Effector memory CD8-positive, alpha-beta T cell (primary cell): ENCODE results near the gene CNTN4.
A peak's percentile ranks its signal among the peaks of the same experiment; 100 is the strongest.

ENCODE experiments used
- ATAC-seq: fragments of 150-1000 bp; cut with Tn5 transposase; replicated peaks from 2 replicates; pipeline ENCODE4 v1.10.0; 2021; ENCODE audit warnings: mild to moderate bottlenecking, moderate library complexity
- DNase-seq, 3 experiments: peaks; one replicate each; pipeline ENCODE4 v3.0.0; 2021
- H3K27ac Mint-ChIP-seq, 2 donors: one replicate each; pipeline ENCODE4 v1.8.0; 2022; ENCODE audit warnings: mild to moderate bottlenecking in 2 of 2, mixed read lengths in 2 of 2, moderate library complexity in 2 of 2
- H3K27me3 Mint-ChIP-seq, 2 donors: one replicate each; pipeline ENCODE4 v1.8.0; 2022; ENCODE audit warnings: mixed read lengths in 2 of 2
- H3K36me3 Mint-ChIP-seq: one replicate; pipeline ENCODE4 v1.8.0; 2022; ENCODE audit warnings: mild to moderate bottlenecking, moderate library complexity, mixed read lengths; ENCODE audit not compliant: insufficient read depth
- H3K4me1 Mint-ChIP-seq, 2 donors: one replicate each; pipeline ENCODE4 v1.8.0; 2022; ENCODE audit warnings: low read depth in 2 of 2, mixed read lengths in 2 of 2
- H3K4me3 Mint-ChIP-seq, 2 donors: one replicate each; pipeline ENCODE4 v1.8.0; 2022; ENCODE audit warnings: mild to moderate bottlenecking in 2 of 2, mixed read lengths in 2 of 2, moderate library complexity in 2 of 2
- H3K9me3 Mint-ChIP-seq, 2 donors: one replicate each; pipeline ENCODE4 v1.8.0; 2022; ENCODE audit warnings: mixed read lengths in 2 of 2

The CNTN4 gene

DNA sequence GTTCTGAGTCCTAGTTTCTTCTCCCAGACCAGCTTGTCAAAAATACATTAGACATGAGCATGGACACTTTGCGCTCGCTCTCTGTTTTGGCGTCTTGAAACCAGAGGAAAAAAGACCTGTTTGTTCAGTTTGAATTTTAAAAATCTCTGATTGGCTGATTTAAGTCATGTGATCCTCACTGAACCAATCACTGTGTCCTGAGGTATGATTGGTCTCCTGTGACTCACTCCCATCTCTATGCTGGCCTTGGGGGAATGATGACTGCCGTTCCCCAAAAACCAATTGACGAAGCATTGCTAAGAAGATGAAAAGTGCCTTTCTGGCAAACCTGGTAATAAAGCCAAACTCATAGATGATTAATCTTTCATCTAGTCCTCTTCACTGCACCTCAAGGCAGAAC, 755.0 kb downstream of the CNTN4 start:
- Mint-ChIP-seq H3K27ac (no peak overlapping the region), H3K4me3 (no peak overlapping the region), H3K4me1 (peaks cover 13% of the 10 kb centered on the region in 2 donors), H3K36me3 (no peaks in the 10 kb centered on the region), H3K27me3 (no peaks in the 10 kb centered on the region), H3K9me3 (no peaks in the 10 kb centered on the region)
- DNase-seq (no peak), ATAC-seq (no peak)

DNA sequence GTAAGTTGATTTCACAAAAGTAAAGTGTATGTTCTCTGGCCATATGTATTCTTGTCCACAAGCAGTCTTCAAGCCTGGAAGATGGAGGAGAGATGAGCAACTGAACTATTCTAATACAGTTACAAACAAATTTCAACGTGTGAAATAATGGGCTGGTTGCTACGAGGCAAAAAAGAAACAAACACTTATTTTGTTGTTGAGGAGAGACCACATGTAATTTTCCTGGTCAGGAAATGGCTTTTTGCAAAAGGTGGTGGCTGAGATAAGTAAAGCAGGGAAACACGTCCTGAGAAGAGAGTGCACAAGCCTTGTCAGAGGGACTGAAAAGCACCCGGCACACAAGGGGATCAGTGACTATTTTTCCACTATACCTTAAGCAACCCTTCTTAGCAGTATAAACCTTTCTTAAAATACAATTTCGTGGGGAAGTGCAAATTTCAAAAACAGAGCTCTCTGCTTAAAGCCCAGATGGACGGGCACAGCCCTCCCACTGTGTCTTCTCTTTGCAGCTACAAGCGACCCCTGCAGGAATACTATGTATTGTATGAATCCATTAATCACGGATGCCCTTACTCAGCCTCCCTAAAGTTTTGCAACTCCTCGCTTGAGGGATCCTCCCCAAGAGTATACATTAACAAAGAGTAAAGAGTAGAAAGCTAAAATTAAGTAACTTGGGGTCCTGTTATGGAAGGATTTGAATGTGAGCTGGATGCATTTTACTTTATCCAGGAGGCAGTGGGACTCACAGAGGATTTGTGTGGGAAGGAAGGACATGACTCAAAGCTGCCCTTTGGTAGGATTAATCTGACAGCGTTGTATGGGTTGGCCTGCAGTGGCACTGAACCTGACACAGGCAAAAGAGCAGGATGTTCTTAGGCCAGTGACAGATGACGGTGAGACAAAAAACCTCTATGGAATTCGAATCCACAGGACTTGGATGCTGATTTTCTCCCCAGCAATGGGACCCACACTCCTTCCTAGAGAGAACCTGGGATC, 757.8 kb downstream of the CNTN4 start:
- Mint-ChIP-seq H3K4me3 (peak overlapping the region; percentile 19 to 21), H3K36me3 (no peaks in the 10 kb centered on the region), H3K27me3 (no peaks in the 10 kb centered on the region), H3K27ac (peak overlapping the region; percentile 24 to 87), H3K9me3 (no peaks in the 10 kb centered on the region), H3K4me1 (peaks cover 10 to 13% of the 10 kb centered on the region in 2 donors)
- no peak for DNase-seq
- ATAC-seq: peak; percentile 70

DNA sequence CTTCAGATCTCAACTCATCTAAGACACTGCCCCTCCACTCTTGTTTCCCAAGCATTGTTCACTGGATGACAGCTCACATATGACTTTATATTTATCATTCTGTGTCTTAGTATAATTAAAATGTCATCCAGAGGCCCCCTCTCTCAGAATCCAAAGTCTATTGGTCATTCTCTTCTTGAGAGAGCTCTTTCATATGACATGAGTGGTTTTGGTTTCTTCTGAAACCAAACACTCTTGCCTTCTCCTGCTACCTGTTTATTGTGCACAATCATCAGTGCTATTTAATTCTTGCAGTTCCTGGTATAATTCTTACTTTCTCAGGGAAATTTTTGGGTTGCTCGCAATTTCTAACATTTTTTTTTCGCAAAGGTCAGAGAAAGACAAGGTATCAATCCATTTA, 762.0 kb downstream of the CNTN4 start:
- Mint-ChIP-seq H3K4me1 (peaks cover 10 to 12% of the 10 kb centered on the region in 2 donors), H3K27me3 (no peaks in the 10 kb centered on the region), H3K4me3 (no peak overlapping the region), H3K9me3 (no peaks in the 10 kb centered on the region), H3K36me3 (no peaks in the 10 kb centered on the region), H3K27ac (no peak overlapping the region)
- ATAC-seq: no peak
- no peak for DNase-seq

DNA sequence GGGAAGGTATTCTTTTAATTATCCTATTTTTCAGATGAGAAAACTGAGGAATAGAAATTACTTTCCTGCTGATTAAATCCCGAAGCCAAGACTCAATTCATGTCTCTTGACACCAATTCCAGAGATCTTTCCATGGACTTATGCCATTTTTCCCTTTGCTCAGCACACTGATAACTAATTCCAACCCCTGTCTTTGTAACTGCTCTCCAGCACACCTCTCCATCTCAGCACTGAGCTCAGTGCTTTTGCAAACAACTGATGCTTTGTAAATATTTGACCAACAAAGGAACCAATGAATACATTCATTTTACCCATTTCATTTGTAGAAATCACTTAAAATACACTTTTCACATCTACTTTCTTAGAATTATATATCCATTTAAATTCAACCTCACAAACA, 762.5 kb downstream of the CNTN4 start:
- H3K4me1 Mint-ChIP-seq: peaks cover 6 to 7% of the 10 kb centered on the region in 2 donors
- no peaks in the 10 kb centered on the region for H3K27me3 Mint-ChIP-seq
- H3K4me3 Mint-ChIP-seq: no peak overlapping the region
- H3K36me3 Mint-ChIP-seq: no peaks in the 10 kb centered on the region
- no peaks in the 10 kb centered on the region for H3K9me3 Mint-ChIP-seq
- no peak overlapping the region for H3K27ac Mint-ChIP-seq
- ATAC-seq (no peak), DNase-seq (no peak)

DNA sequence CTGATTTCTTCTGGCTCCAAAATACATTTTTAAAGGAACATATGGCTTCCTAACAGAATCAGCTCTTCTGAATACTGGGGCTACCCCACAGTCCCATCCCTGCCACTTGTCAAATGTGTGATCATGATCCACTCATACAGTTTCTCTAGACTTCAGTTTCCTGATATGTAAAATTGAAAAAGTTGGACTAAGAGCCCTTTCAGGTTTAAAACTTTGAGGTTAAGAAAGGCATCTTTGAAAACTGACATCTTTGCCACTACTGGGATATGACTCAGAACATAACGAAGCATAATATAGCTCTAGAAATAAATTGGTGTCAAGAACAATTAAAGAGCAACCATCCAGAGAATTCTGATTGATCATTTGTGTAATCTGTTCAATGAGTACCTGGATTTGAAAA, 763.3 kb downstream of the CNTN4 start:
- ATAC-seq (no peak), DNase-seq (no peak)
- no peaks in the 10 kb centered on the region for H3K9me3 Mint-ChIP-seq
- H3K36me3 Mint-ChIP-seq: no peaks in the 10 kb centered on the region
- no peaks in the 10 kb centered on the region for H3K4me1 Mint-ChIP-seq
- H3K27me3 Mint-ChIP-seq: no peaks in the 10 kb centered on the region
- H3K27ac Mint-ChIP-seq: no peak overlapping the region
- no peak overlapping the region for H3K4me3 Mint-ChIP-seq

DNA sequence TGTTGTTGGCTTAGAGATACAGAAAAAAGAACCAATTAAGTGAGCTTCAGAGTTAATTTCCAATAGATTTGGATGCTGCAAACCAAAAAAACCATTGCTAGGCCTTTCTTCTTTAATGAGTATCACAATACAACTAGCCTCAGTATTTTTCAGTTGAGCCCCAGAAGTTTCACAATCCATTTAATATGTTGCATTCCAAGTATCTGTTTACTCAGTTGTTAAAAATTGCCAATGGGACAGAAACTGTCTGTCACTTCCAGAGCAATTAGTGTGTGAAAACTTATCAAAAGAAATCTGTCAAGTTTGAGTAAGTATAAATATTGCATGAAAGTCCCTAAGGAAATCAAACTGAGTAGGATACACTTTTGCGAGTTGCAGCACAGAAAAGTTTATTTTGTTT, 763.7 kb downstream of the CNTN4 start:
- Mint-ChIP-seq H3K27ac (no peak overlapping the region), H3K4me3 (no peak overlapping the region), H3K4me1 (no peaks in the 10 kb centered on the region), H3K27me3 (peaks cover 1 to 3% of the 10 kb centered on the region in 2 donors), H3K36me3 (no peaks in the 10 kb centered on the region), H3K9me3 (no peaks in the 10 kb centered on the region)
- no peak for ATAC-seq
- no peak for DNase-seq

DNA sequence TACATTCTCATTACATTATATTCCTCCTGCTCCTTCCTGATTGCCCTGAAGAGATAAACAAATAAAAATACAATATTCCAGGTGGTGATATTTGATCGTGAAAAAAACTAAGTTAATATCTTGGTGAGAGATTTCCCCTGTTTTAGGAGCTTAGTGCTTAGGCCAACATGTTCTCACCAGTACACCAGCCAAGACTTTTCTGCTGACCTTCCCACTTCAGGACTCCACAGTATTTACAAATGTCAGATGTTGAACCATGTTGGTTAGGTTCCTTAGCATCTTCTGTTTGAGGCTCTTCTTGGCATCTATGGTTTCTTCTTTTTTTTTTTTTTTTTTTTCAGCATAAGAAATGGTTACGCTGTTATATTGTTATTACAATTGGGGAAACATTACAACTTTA, 764.5 kb downstream of the CNTN4 start:
- ATAC-seq (no peak), DNase-seq (no peak)
- Mint-ChIP-seq H3K36me3 (no peaks in the 10 kb centered on the region), H3K27ac (no peak overlapping the region), H3K4me1 (no peaks in the 10 kb centered on the region), H3K27me3 (peaks cover 6 to 11% of the 10 kb centered on the region in 2 donors), H3K4me3 (no peak overlapping the region), H3K9me3 (no peaks in the 10 kb centered on the region)

DNA sequence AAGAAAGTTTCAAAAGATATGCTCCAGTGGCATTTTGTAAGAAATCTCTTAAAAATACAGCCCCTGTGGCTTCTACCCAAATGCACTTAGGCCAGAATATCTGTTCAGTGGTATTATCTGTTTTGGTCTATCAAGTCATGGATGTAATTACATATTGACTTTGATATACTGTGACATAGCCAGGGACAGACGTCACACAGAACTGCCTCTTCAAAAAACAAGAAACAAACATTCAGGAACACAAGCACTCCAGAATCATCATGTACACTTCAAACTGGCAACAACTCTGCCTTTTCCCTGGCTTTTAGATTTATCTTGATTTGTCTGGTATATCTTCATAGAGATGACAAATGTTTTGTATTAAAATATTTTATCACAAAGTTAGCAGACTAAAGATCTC, 771.2 kb downstream of the CNTN4 start:
- no peak overlapping the region for H3K27ac Mint-ChIP-seq
- peaks cover 6 to 37% of the 10 kb centered on the region in 2 donors for H3K27me3 Mint-ChIP-seq
- ATAC-seq (no peak), DNase-seq (no peak)
- H3K4me1 Mint-ChIP-seq: no peaks in the 10 kb centered on the region
- no peak overlapping the region for H3K4me3 Mint-ChIP-seq
- H3K36me3 Mint-ChIP-seq: no peaks in the 10 kb centered on the region
- H3K9me3 Mint-ChIP-seq: no peaks in the 10 kb centered on the region

DNA sequence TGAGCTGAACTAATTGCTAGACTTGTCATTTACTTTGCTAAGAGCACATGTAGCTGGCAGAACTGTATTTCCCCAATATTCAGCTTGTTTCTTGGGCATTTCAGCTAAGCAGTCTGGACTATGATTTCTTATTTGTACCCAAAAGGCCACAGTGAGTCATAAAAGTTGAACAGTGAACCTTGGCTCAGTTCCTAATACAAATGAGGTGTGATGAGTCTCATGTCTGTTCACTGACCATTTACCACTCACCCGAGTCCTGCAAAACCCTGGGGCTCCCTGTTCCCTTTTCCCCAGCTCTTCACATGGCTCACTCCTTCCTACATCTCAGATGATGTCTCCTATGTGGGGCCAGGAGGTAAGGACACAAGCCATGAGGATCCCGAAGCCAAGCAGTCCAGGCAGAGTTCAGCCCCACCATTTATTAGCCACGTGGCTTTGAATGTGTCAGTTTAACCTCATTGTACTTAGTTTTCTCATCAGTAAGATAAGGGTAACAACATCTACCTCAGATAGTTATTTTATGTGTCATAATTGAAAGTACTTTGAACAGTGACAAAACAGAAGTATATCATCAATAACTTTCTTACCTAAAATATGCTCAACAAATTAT, 772.2 kb downstream of the CNTN4 start:
- DNase-seq: no peak
- no peaks in the 10 kb centered on the region for H3K4me1 Mint-ChIP-seq
- no peaks in the 10 kb centered on the region for H3K36me3 Mint-ChIP-seq
- H3K27me3 Mint-ChIP-seq: peaks cover 6 to 41% of the 10 kb centered on the region in 2 donors
- H3K4me3 Mint-ChIP-seq: no peak overlapping the region
- no peak overlapping the region for H3K27ac Mint-ChIP-seq
- no peaks in the 10 kb centered on the region for H3K9me3 Mint-ChIP-seq
- ATAC-seq: no peak

DNA sequence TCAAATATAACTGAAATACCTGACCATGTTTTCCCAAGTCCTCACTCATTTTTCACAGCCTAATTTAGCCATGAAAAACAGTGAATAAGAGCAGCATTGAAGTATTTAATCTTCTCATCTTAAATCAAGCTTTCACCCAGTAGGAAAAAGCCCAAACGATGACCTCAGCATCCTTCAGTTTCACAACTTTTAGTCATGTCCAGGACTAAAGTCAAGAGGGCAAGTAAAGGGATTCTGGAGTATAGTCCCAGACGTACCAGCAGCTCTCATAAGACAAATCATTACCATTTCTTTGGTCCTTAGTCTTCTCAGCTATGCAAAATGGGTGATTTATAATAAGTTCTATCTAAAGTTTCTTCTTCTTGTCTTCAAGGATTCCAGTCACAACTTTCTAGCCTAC, 774.2 kb downstream of the CNTN4 start:
- Mint-ChIP-seq H3K27me3 (peaks cover 0 to 32% of the 10 kb centered on the region in 2 donors), H3K4me1 (no peaks in the 10 kb centered on the region), H3K4me3 (no peak overlapping the region), H3K27ac (no peak overlapping the region), H3K9me3 (no peaks in the 10 kb centered on the region), H3K36me3 (no peaks in the 10 kb centered on the region)
- ATAC-seq (no peak), DNase-seq (no peak)

DNA sequence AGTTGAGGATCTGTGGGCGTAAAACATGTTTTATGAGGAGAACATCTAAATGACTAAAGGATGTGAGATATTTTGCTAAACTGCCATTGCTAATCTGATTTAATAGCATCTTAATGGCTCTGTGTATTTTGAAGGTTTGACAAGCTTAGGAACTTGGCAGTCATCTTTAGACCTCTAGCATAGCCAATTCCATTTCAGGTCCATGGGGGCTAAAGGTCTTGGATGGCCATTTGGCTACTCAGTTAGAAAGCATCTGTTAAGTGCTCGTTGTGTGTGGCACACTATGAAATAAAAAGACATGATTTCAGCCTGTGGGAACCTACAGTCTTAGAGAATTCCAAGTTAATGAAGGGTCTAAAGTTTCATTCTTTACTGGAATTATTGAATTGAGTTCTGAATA, 775.3 kb downstream of the CNTN4 start:
- H3K27ac Mint-ChIP-seq: no peak overlapping the region
- H3K4me1 Mint-ChIP-seq: no peaks in the 10 kb centered on the region
- H3K36me3 Mint-ChIP-seq: no peaks in the 10 kb centered on the region
- no peak for ATAC-seq
- peaks cover 0 to 24% of the 10 kb centered on the region in 2 donors for H3K27me3 Mint-ChIP-seq
- DNase-seq: no peak
- H3K4me3 Mint-ChIP-seq: no peak overlapping the region
- no peaks in the 10 kb centered on the region for H3K9me3 Mint-ChIP-seq

DNA sequence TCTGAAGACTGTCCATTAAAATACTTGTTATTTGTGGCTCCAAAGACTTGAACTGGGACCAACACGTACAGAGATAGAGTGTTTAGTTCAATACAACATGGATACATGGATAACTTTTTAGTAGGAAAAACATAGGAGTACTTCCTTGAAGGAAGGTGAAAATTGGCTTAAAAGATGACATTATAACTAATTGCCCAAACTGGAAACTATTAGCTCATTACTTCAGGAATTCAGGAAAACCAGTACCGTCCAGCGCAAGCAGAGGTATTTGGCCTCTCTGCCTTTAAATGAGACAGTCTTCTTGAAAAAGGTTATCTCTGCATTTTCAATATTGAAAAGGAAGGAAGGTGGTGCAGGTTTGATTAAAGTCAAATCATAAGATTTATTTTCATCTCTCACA, 777.0 kb downstream of the CNTN4 start:
- Mint-ChIP-seq H3K27ac (no peak overlapping the region), H3K4me1 (no peaks in the 10 kb centered on the region)
- ATAC-seq: no peak

DNA sequence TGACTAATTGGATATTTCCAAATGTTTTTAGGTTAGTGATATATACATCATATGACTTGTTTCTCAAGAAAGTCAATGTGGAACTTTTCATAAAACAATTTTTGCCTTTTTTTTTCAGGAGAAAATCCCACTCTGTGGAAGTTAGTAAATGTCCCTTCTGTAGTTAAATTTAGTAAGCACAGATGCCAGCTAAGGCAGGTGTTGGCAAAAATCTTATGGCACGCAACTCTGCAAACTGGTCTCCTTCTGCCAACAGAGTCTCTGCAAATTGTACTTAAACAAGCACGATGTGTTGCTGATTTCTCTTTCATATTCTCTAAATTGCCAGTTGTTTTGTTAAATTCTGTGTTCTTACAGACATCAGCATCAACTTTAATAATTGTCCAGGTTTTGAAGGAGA, 777.7 kb downstream of the CNTN4 start:
- H3K27me3 Mint-ChIP-seq: peaks cover 0 to 24% of the 10 kb centered on the region in 2 donors
- no peak for ATAC-seq
- H3K9me3 Mint-ChIP-seq: no peaks in the 10 kb centered on the region
- no peaks in the 10 kb centered on the region for H3K36me3 Mint-ChIP-seq
- no peak for DNase-seq
- no peak overlapping the region for H3K4me3 Mint-ChIP-seq
- no peak overlapping the region for H3K27ac Mint-ChIP-seq
- H3K4me1 Mint-ChIP-seq: no peaks in the 10 kb centered on the region

More for the DNA sequence above, 777.0 kb downstream of the CNTN4 start:
- peaks cover 0 to 24% of the 10 kb centered on the region in 2 donors for H3K27me3 Mint-ChIP-seq
- H3K4me3 Mint-ChIP-seq: no peak overlapping the region
- no peak for DNase-seq
- H3K36me3 Mint-ChIP-seq: no peaks in the 10 kb centered on the region
- H3K9me3 Mint-ChIP-seq: no peaks in the 10 kb centered on the region

DNA sequence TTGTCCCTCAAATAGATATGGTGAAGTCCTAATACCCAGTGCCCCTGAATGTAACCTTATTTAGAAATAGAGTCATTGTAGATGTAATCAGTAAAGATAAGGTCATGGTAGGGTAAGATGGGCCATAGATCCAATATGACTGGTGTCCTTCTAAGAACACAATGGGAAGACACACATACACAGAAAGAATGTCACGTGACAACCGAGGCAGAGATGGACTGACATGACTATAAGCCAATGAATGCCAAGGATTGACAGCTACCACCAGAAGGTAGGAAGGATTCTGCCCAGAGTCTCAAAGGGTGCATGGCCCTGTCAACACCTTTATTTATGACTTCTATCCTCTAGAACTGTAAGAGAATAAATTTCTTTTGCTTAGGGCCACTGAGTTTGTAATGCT, 780.4 kb downstream of the CNTN4 start:
- no peak overlapping the region for H3K27ac Mint-ChIP-seq
- H3K27me3 Mint-ChIP-seq: peaks cover 0 to 13% of the 10 kb centered on the region in 2 donors
- DNase-seq (no peak), ATAC-seq (no peak)
- H3K4me1 Mint-ChIP-seq: peaks cover 0 to 4% of the 10 kb centered on the region in 2 donors
- H3K4me3 Mint-ChIP-seq: no peak overlapping the region
- no peaks in the 10 kb centered on the region for H3K9me3 Mint-ChIP-seq
- no peaks in the 10 kb centered on the region for H3K36me3 Mint-ChIP-seq
